Activated T-cell treated with anti-CD3 and anti-CD28 coated beads, Interleukin-2, amount 50 U/mL, for 24 hours (primary cell): ENCODE results near the gene ALPG.
A peak's percentile ranks its signal among the peaks of the same experiment; 100 is the strongest.
"Not testable (repeated sequence)": the region's sequence is repeated elsewhere in the genome, so short reads cannot be mapped to it uniquely, and the experiment has no call there.

ENCODE experiments used
- DNase-seq: peaks from one replicate; pipeline ENCODE4 v3.0.0-alpha.2; 2020
- H3K27ac Mint-ChIP-seq: 2 replicates; pipeline ENCODE4 v1.8.0; 2020; ENCODE audit warnings: mild to moderate bottlenecking, mixed read lengths
- H3K27me3 Mint-ChIP-seq: 2 replicates; pipeline ENCODE4 v1.8.0; 2020; ENCODE audit warnings: mixed read lengths
- H3K36me3 Mint-ChIP-seq: 2 replicates; pipeline ENCODE4 v1.8.0; 2020; ENCODE audit warnings: low read depth, mixed read lengths
- H3K4me1 Mint-ChIP-seq: 2 replicates; pipeline ENCODE4 v1.8.0; 2020; ENCODE audit warnings: low read depth, mixed read lengths
- H3K4me3 Mint-ChIP-seq: 2 replicates; pipeline ENCODE4 v1.8.0; 2020; ENCODE audit warnings: mild to moderate bottlenecking, moderate library complexity, mixed read lengths
- H3K9me3 Mint-ChIP-seq: 2 replicates; pipeline ENCODE4 v1.8.0; 2020; ENCODE audit warnings: mixed read lengths

ALPG gene

GRCh38 chr2:232443669-232444408 is 37.2 kb downstream of the ALPG start:
- Mint-ChIP-seq H3K4me1 (peaks cover 10% of the 10 kb centered on the region), H3K27ac (peak overlapping the region; percentile 33)
- not testable (repeated sequence) for H3K4me3 Mint-ChIP-seq, H3K27me3 Mint-ChIP-seq, H3K9me3 Mint-ChIP-seq, H3K36me3 Mint-ChIP-seq, DNase-seq

GRCh38 chr2:232444409-232445148 is 37.9 kb downstream of the ALPG start:
- peak; percentile 80 for DNase-seq
- no peaks in the 10 kb centered on the region for H3K9me3 Mint-ChIP-seq
- H3K4me3 Mint-ChIP-seq: no peak overlapping the region
- H3K4me1 Mint-ChIP-seq: peaks cover 10% of the 10 kb centered on the region
- no peaks in the 10 kb centered on the region for H3K36me3 Mint-ChIP-seq
- H3K27me3 Mint-ChIP-seq: peaks cover 2% of the 10 kb centered on the region
- peak overlapping the region; percentile 33 for H3K27ac Mint-ChIP-seq

GRCh38 chr2:232445149-232445885 is 38.7 kb downstream of the ALPG start:
- H3K4me3 Mint-ChIP-seq, H3K27me3 Mint-ChIP-seq, DNase-seq, H3K27ac Mint-ChIP-seq, H3K9me3 Mint-ChIP-seq, H3K36me3 Mint-ChIP-seq, H3K4me1 Mint-ChIP-seq: not testable (repeated sequence)

GRCh38 chr2:232446266-232446777 is 39.7 kb downstream of the ALPG start:
- not testable (repeated sequence) for H3K36me3 Mint-ChIP-seq, H3K27me3 Mint-ChIP-seq, H3K27ac Mint-ChIP-seq, H3K9me3 Mint-ChIP-seq, H3K4me1 Mint-ChIP-seq, DNase-seq, H3K4me3 Mint-ChIP-seq

- H3K27ac Mint-ChIP-seq: no peak overlapping the region
- H3K27me3 Mint-ChIP-seq: no peaks in the 10 kb centered on the region
- no peaks in the 10 kb centered on the region for H3K36me3 Mint-ChIP-seq
- no peaks in the 10 kb centered on the region for H3K9me3 Mint-ChIP-seq
- DNase-seq: no peak
- no peak overlapping the region for H3K4me3 Mint-ChIP-seq
- peaks cover 3% of the 10 kb centered on the region for H3K4me1 Mint-ChIP-seq
These were observed 40.5 kb downstream of the ALPG start for GRCh38 chr2:232447091-232447620.

GRCh38 chr2:232447638-232448303 is 41.1 kb downstream of the ALPG start:
- peaks cover 3% of the 10 kb centered on the region for H3K4me1 Mint-ChIP-seq
- H3K4me3 Mint-ChIP-seq: no peak overlapping the region

GRCh38 chr2:232448304-232448690 is 41.7 kb downstream of the ALPG start:
- Mint-ChIP-seq H3K9me3 (no peaks in the 10 kb centered on the region), H3K27me3 (no peaks in the 10 kb centered on the region), H3K4me1 (peaks cover 3% of the 10 kb centered on the region), H3K4me3 (no peak overlapping the region), H3K36me3 (no peaks in the 10 kb centered on the region), H3K27ac (no peak overlapping the region)
- no peak for DNase-seq

More at GRCh38 chr2:232447638-232448303, 41.1 kb downstream of the ALPG start:
- no peak for DNase-seq
- Mint-ChIP-seq H3K9me3 (no peaks in the 10 kb centered on the region), H3K27me3 (no peaks in the 10 kb centered on the region), H3K27ac (no peak overlapping the region), H3K36me3 (no peaks in the 10 kb centered on the region)

GRCh38 chr2:232449964-232450363 is 43.3 kb downstream of the ALPG start:
- H3K9me3 Mint-ChIP-seq: no peaks in the 10 kb centered on the region
- H3K27ac Mint-ChIP-seq: no peak overlapping the region
- no peak overlapping the region for H3K4me3 Mint-ChIP-seq
- no peaks in the 10 kb centered on the region for H3K27me3 Mint-ChIP-seq
- peaks cover 1% of the 10 kb centered on the region for H3K4me1 Mint-ChIP-seq
- H3K36me3 Mint-ChIP-seq: no peaks in the 10 kb centered on the region
- no peak for DNase-seq

GRCh38 chr2:232451645-232452044 is 45.0 kb downstream of the ALPG start:
- H3K4me3 Mint-ChIP-seq, H3K27me3 Mint-ChIP-seq, H3K27ac Mint-ChIP-seq, DNase-seq, H3K9me3 Mint-ChIP-seq, H3K36me3 Mint-ChIP-seq, H3K4me1 Mint-ChIP-seq: not testable (repeated sequence)

GRCh38 chr2:232454630-232455029 is 48.0 kb downstream of the ALPG start:
- Mint-ChIP-seq H3K27ac (no peak overlapping the region), H3K36me3 (no peaks in the 10 kb centered on the region), H3K9me3 (no peaks in the 10 kb centered on the region), H3K27me3 (peaks cover 27% of the 10 kb centered on the region), H3K4me1 (no peaks in the 10 kb centered on the region), H3K4me3 (no peak overlapping the region)
- no peak for DNase-seq

- Mint-ChIP-seq H3K9me3 (no peaks in the 10 kb centered on the region), H3K4me3 (no peak within 1 kb of the TSS), H3K27me3 (peaks cover 31% of the 10 kb centered on the region), H3K36me3 (no peaks in the 10 kb centered on the region), H3K4me1 (no peaks in the 10 kb centered on the region), H3K27ac (no peak within 1 kb of the TSS)
- no peak for DNase-seq
These were observed 49.0 kb downstream of the ALPG start, which contains the start of gene ALPI for GRCh38 chr2:232455426-232456255. TSS of gene ALPI (plus strand) at chr2:232456153. CDS start at chr2:232456200, 47 bp downstream.

- H3K27ac Mint-ChIP-seq: no peak overlapping the region
- H3K27me3 Mint-ChIP-seq: peaks cover 31% of the 10 kb centered on the region
- no peaks in the 10 kb centered on the region for H3K9me3 Mint-ChIP-seq
- no peaks in the 10 kb centered on the region for H3K36me3 Mint-ChIP-seq
- H3K4me3 Mint-ChIP-seq: no peak overlapping the region
- no peaks in the 10 kb centered on the region for H3K4me1 Mint-ChIP-seq
- peak; percentile 8 for DNase-seq
These were observed 49.9 kb downstream of the ALPG start for GRCh38 chr2:232456296-232457120.
